T-helper 22 cell (primary cell): ENCODE data around the gene FAM20B.

Experiments
- DNase-seq: peaks from one replicate; pipeline ENCODE4 v3.0.0-alpha.2; 2020; ENCODE audit warnings: low read depth

The FAM20B gene

DNA sequence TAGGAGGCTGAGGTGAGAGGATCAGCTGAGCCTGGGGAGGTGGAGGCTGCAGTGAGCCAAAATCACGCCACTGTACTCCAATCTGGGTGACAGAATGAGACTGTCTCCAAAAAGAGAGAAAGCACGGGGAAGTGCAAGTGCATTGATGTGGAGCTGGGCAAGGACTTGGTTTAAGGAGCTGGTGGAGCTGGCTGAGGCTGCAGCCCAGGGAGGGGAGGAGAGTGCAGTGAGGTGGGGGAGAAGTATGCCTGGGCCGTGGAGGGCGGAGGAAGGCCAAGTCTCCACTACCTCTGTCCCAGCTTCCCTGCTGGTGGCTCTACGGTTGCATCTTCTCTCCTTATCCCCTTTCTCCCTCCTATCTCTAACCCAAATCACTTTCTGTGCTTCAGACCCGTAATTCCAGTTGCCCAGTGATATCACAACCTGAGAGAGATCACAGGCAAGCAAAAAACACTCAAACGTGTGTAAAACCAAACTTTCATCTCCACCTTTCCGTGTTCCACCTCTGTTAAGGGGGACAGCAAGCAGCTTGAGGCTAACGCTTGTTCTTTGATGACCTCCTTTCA is 67.3 kb downstream of the FAM20B start:
- no peak for DNase-seq

GRCh38 chr1:179094818-179095217 is 69.1 kb downstream of the FAM20B start:
- no peak for DNase-seq

GRCh38 chr1:179095377-179095776 is 69.7 kb downstream of the FAM20B start:
- no peak for DNase-seq

DNA sequence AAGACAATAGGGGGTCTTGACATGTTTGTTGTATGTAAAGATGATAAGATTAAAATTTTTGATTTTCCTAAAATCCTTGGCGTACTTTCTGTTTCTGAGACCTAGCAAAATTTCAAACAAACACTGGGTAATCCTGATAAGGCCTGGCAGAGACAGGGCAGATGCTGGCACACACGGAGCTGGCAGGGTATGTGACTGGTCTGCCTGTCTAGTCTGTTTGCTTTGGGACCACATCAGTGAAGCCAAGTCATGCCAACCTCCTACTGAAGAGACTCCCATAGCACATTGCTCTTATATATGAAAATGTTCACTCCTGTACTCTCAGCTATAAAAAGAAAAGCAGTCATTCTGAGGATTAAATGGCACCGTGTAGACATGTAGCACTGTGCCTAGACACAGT is 70.2 kb downstream of the FAM20B start:
- no peak for DNase-seq

DNA sequence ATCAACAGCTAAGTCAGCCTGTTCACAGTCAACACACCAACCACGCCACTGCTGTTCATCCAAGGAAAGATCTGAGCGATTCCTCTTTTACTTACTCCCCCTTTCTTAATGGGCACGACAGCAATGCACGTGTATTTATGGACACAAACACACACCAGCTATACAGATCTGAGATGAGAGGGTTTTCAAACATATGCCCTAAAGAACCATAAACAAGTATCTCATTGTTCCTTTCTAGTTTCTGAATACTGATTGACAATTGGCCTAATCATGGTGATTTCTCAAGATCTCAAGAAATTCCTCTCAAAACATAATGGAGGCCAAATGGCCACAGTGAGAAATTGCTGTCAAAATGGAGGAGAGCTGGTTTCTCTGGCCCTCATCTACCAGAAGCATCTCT is 74.2 kb downstream of the FAM20B start:
- DNase-seq, result no peak

DNA sequence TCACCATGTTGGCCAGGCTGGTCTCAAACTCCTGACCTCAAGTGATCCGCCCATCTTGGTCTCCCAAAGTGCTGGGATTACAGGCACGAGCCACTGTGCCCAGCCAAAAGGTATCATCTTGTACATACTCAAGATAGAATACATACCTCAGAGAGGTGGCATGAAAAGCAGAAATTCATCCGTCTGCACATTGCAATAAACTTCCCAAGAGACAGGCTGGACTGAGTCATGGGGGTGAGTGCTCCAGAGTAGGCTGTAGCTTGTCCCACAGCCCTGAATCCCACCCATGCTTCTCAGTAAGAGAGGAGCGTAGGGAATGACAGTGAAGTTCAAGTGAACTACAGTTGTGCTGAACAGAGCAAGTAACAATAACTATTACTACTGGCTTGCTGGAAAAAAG is 75.9 kb downstream of the FAM20B start:
- no peak for DNase-seq

- no peak for DNase-seq
These were observed 78.3 kb downstream of the FAM20B start for GRCh38 chr1:179103999-179104398.

DNA sequence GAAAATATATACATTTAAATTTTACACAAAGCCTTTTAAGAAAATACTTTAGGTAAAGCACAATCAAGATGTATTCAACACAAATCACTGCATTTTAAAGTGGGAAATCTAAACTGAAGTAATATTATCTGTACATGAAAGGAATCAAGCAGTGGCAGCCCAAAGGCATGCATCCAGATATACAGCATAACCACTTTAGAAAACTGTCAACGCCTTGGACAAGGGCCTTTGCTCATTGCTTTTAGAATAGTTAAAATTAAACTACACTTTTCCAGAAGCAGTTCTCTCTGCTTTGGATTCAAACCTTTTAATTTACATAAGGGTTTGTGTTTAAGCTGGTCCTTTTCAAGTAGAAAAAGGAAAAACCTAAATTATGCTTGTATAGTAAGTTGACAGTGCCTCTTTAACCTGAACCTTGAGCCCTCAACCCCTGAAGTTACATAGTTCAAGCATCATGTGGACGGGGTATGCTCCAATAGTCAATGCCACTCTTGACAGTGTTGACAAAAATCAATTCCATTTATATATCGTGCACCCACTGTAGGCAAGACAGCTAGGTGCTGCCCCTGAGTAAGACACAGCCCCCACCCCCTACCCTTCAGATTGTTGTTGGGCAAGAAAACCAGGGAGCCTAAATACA is 79.0 kb downstream of the FAM20B start:
- DNase-seq, result no peak

- DNase-seq, result no peak
These were observed 79.7 kb downstream of the FAM20B start for GRCh38 chr1:179105393-179105792.

GRCh38 chr1:179107706-179108629 is 82.3 kb downstream of the FAM20B start:
- no peak for DNase-seq

DNA sequence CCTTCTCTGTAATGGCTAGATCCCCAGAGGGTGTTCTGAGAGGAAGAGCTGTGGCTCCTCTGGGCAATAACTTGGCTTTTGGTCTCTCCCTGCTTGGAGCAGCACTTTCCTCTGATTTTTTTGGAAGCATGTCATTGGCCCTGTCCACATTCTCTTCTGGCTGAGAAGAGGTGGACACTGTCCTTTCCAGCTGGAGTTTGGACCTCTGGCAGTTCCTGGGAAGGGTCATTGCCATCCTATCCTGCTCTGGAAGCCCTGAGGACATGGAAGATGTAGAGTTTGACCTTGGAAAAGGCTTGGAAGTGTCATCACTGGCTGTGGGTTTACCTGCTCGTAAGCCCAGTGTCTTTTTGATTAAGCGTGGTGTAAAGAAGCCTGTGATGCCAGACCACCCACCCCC is 83.0 kb downstream of the FAM20B start:
- no peak for DNase-seq

- DNase-seq, result no peak
These were observed 89.5 kb downstream of the FAM20B start for GRCh38 chr1:179115181-179115580.

GRCh38 chr1:179119513-179119912 is 93.8 kb downstream of the FAM20B start:
- no peak for DNase-seq

DNA sequence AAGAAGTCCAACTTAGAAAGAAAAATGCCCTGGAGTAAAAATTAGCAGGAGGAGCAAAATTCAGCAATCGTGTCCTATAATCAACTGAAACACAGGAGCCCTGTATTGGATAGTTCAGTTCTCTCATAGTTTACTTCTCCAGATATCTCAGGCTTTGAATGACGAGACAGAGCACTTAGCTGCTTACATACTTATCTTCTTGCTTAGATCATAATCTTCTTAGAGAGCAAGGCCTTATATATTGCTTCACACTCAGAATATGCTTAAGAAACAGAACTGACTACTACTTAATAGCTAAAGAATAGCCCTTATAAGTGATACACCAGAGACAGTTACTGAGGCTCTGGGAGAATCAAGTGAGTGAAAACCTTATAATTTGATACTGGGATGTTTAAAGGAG is 95.0 kb downstream of the FAM20B start:
- DNase-seq, result no peak

DNA sequence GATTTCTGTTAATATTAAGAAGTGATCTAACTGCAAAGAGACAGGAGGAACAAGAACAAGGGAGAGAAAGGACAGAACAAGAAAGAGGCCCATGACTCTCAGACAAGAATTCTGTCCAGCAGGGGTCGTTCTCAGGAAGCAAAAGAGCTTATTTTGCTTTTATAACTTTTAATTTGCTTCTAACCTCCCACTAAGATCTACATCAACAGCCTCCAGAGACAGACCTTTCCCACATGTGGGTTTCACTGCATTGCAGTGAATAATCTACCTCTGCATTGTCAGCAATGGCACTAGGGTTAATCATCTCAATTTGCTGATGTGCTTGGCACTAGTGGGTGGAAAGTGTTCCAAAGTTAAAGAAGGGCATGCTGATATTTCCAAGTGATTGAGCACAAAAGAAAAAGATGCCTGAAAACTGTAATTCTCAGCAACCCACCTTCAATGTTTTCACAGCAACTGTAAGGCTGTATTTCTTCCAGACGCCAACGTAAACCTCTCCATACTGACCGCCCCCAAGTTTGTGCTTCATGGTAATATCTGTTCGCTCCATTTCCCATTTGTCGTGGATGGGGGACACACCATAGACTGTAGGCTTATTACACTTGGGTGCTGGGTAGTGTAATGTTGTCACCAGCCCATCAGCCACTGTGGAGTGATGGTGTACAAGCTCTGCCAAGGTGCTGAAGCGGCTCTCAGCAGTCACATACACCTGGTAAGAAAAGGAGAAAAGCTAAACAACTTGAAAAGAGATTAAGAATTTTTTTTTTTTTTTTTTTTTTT is 95.7 kb downstream of the FAM20B start:
- no peak for DNase-seq

- DNase-seq, result no peak
These were observed 99.2 kb downstream of the FAM20B start for GRCh38 chr1:179124873-179125272.
